Stimulated activated naive CD4-positive, alpha-beta T cell (primary cell): ENCODE results near the gene DGUOK.
"Not testable (repeated sequence)": the region's sequence is repeated elsewhere in the genome, so short reads cannot be mapped to it uniquely, and the experiment has no call there.

Experiments used
- DNase-seq, 6 experiments: peaks; one replicate each; lab custom pipeline; 2025; lab: John Stamatoyannopoulos, UW

The DGUOK gene

GRCh38 chr2:73921581-73921980, 5.1 kb upstream of the DGUOK start:
- no peak for DNase-seq

GRCh38 chr2:73922681-73923080, 4.0 kb upstream of the DGUOK start:
- no peak for DNase-seq

DNA sequence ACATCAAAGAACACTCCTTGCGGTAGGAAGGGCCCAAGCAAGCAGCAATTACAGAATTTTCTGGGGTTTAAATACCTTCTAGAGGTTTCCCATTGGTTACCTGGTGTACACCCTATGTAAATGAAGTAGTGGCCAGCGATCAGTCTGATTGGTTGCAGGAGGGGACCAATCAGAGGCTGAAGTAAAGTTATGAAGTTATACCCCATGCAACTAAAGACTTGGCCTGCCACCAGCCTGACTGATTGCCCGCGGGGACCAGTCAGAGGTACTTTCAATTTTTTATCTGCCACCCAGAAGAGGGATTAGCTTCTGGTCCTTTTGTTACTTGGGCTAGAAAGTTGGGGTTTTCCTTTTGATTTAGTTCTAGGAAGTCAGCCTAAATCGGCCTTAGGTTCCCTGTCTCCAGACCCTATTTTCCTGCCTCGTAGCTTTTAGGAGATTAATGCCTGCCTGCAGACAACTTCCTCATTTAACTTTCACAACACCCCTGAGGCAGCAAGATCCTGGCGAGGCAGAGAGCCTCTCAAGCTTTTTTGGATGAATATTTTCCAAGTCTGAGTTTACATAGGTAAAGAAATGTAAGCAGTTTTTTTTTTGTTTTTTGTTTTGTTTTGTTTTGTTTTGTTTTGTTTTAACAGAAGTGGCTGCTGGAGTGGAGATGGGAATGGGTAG, 1.5 kb upstream of the DGUOK start:
- no peak for DNase-seq

DNA sequence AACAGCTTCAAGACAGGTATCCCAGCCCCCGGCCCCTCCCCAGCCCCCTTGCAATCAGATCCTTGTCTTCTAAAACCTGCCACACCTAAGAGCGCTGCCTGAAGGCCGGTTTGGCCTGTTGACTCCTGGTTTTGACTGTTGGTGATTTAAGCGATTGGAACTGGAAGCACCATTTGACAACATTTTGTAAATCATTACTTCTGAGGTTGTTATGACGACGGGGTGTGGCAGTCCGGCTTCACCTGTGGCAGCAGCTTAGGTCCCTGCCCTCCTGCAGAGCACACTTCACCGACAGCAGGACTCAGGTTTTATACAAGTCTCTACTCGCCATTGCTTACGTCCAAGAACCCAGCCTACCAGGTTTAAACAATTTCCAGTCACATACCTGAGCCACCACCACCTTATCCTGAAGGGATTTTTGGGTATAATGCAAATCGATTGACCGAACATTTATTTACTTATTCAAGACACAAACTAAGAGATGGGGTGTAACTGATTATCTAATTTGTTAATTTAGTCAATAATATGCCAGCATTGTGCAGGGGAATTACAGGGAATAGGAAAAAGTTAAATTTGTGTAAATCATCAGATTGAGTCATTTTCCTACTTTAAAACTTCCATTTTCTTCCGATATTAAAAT, 707 bp upstream of the DGUOK start:
- DNase-seq = peak in 1 of 6 experiments; percentile 33

- DNase-seq = no peak
Observed at GRCh38 chr2:73927344-73927743, 664 bp downstream of the DGUOK start.

DNA sequence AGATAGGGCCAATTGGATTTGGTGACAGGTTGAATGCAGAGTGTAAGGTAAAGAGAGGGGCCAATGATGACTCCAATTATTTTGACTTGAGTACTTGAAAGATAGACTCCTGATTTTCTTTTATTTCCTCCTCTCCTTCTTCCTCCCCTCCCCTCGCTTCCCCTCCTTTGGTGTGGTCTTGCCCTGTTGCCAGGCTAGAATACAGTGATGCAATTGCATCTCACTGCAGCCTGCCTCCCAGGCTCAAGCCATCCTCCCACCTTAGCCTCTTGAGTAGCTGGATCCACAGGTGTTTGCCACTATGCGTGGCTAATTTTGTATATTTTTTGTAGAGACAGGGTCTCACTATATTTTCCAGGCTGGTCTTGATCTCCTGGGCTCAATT, 2.3 kb downstream of the DGUOK start:
- DNase-seq = peak in 1 of 6 experiments; percentile 2

GRCh38 chr2:73930386-73930785, 3.7 kb downstream of the DGUOK start:
- DNase-seq = no peak

GRCh38 chr2:73931531-73932500, 5.1 kb downstream of the DGUOK start:
- DNase-seq = no peak

GRCh38 chr2:73933194-73933593, 6.5 kb downstream of the DGUOK start:
- DNase-seq = no peak

DNA sequence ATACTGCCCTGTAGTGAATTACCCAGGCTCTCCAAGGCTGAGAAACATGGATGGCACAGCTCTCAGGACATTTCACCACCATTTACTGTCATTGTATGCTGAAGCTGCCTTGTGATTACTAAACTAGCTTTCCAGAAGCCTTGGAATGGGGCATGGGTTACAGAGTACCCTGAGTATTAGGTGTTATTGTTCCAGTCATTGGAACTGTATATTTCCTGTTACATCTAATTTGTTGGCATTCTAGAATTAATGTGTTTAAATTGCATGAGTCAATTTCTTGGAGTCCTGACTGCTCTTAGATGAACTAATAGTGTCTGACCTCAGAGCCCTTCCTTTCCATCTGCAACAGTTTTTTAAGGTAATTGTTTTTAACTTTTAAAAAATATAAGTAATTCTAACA, 9.0 kb downstream of the DGUOK start:
- DNase-seq = no peak

- no peak for DNase-seq
Observed at GRCh38 chr2:73937103-73937885, 10.6 kb downstream of the DGUOK start.

DNA sequence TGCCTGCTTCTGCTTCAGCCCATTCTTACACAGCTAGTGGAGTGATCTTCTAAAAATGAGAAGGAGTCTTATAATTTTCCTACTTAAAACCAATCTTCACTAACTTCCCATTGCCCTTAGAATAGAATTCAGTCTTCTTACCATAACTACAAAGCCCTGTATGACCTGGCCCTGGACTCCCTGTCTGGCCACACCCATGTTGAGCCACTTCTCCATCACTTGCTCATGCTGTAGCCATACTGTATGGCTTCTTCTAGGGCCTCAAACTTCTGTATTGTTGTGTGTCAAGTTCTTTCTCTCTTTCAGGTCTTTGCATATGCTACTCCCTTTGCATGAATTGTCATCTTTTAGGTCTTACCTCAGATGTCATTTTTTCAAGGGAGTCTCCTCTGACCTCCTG, 11.2 kb downstream of the DGUOK start:
- no peak for DNase-seq

GRCh38 chr2:73938718-73939352, 12.2 kb downstream of the DGUOK start:
- peak in 2 of 6 experiments; percentile 24 to 32 for DNase-seq

GRCh38 chr2:73939419-73939818, 12.7 kb downstream of the DGUOK start:
- peak in 5 of 6 experiments; percentile 14 to 44 (median 28) for DNase-seq

GRCh38 chr2:73940066-73940465, 13.4 kb downstream of the DGUOK start:
- not testable (repeated sequence) for DNase-seq

GRCh38 chr2:73942664-73943063, 16.0 kb downstream of the DGUOK start:
- no peak for DNase-seq

GRCh38 chr2:73944714-73945113, 18.0 kb downstream of the DGUOK start:
- DNase-seq = no peak

GRCh38 chr2:73946215-73946614, 19.5 kb downstream of the DGUOK start:
- peak in 1 of 6 experiments; percentile 8 for DNase-seq

DNA sequence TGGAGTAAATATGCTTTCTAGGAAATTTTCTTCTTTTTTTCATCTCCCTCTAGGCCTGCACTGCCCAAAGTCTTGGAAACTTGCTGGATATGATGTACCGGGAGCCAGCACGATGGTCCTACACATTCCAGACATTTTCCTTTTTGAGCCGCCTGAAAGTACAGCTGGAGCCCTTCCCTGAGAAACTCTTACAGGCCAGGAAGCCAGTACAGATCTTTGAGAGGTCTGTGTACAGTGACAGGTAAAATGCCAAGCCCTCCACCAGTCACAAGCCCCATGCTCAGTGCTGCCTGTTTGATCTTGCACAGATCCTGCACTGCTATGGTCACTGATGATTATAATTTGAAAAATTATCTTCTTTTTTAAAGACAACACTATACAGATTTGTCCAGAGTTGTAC, 20.0 kb downstream of the DGUOK start:
- DNase-seq = no peak

DNA sequence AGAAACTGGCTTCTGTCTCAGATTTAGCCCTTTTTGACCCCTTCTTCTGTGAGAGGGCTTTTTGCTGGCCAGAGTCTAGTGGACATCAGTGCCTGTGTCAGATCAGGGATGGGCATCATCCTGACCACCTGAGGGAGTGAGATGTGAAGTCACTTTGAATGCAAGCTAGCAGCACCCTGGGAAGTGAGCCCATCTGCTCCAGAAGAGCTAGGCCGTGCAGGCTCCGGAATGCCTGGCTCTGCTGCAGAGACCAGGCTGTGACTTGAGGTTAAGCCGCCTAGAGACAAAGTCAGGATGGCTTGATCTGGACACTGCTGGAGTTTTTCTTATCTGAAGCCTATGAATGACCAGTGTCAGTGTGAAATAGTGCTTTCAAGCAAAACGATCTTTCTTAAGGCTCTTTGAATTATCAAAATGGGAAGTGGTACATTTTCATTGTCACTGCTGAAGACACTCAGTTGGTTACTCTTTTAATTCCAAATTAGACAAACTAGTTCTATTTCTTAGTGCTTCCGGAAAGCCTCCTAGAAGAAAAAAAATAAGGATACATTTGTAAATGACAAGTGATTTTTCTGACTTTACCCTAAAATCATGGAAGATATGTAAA, 20.8 kb downstream of the DGUOK start:
- DNase-seq = no peak

GRCh38 chr2:73949802-73950201, 23.1 kb downstream of the DGUOK start:
- no peak for DNase-seq
